Fibroblast of lung (primary cell): Measurements from ENCODE around the gene CREB5. TPM values are rescaled to one million over a fixed set of nuclear protein-coding genes. Genes with fewer than 3 reads are reported as not detected.

ENCODE experiments used
- DNase-seq, 2 donors: peaks; one replicate each; pipeline versions ENCODE4 v3.0.0 to v3.0.0-alpha.2; 2010; ENCODE audit warnings: low read depth in 2 of 2
- H2AFZ ChIP-seq: 2 replicates; pipeline ENCODE4 v1.5.1; 2012; ENCODE audit warnings: low read length, control low read depth, inconsistent platforms
- H3K27ac ChIP-seq: 2 replicates; pipeline ENCODE4 v1.5.1; 2011; ENCODE audit warnings: low read length, control low read depth; ENCODE audit not compliant: insufficient read depth
- H3K27me3 ChIP-seq: 2 replicates; pipeline ENCODE4 v1.5.1; 2011; ENCODE audit warnings: mild to moderate bottlenecking, low read length; ENCODE audit not compliant: control insufficient read depth, insufficient read depth
- H3K36me3 ChIP-seq: 2 replicates; pipeline ENCODE4 v1.5.1; 2011; ENCODE audit warnings: low read length; ENCODE audit not compliant: control insufficient read depth, insufficient read depth
- H3K4me1 ChIP-seq: 2 replicates; pipeline ENCODE4 v1.5.1; 2011; ENCODE audit warnings: low read length; ENCODE audit not compliant: control insufficient read depth, insufficient read depth; ENCODE audit errors: extremely low read depth
- H3K4me2 ChIP-seq: 2 replicates; pipeline ENCODE4 v1.5.1; 2011; ENCODE audit warnings: low read length, control low read depth; ENCODE audit not compliant: insufficient read depth; ENCODE audit errors: extremely low read depth
- H3K4me3 ChIP-seq, 4 experiments: fragments of 200-600 bp in 1 of 4; sonication (generic) in 1 of 4; replicated peaks in 1 of 4; 2 replicates each; pipeline ENCODE4 v1.5.1; 2011 to 2016; ENCODE audit warnings: low read length in 4 of 4, low read depth in 3 of 4, mild to moderate bottlenecking in 3 of 4, control low read depth in 2 of 4, inconsistent platforms in 1 of 4, mixed read lengths in 1 of 4; ENCODE audit not compliant: insufficient read depth in 1 of 4; ENCODE audit errors: control extremely low read depth in 1 of 4
- H3K79me2 ChIP-seq: 2 replicates; pipeline ENCODE4 v1.5.1; 2012; ENCODE audit warnings: mild to moderate bottlenecking, low read length, inconsistent platforms; ENCODE audit not compliant: control insufficient read depth, insufficient read depth
- H3K9ac ChIP-seq: 2 replicates; pipeline ENCODE4 v1.5.1; 2011; ENCODE audit warnings: mild to moderate bottlenecking, low read length, control low read depth; ENCODE audit not compliant: insufficient read depth
- H3K9me3 ChIP-seq: 2 replicates; pipeline ENCODE4 v1.5.1; 2012; ENCODE audit warnings: low read depth, low read length; ENCODE audit not compliant: control insufficient read depth, insufficient read depth
- H4K20me1 ChIP-seq: 2 replicates; pipeline ENCODE4 v1.5.1; 2011; ENCODE audit warnings: low read length; ENCODE audit not compliant: control insufficient read depth, insufficient read depth; ENCODE audit errors: extremely low read depth
- CTCF ChIP-seq, 2 donors: IDR thresholded peaks in 1 of 2; conservative IDR thresholded peaks in 1 of 2; 1 replicate in 1 of 2; 2 replicates in 1 of 2; pipeline ENCODE4 v1.5.1; 2011 to 2012; ENCODE audit warnings: low read length in 2 of 2, control low read depth in 1 of 2, inconsistent platforms in 1 of 2, low read depth in 1 of 2, mild to moderate bottlenecking in 1 of 2
- EZH2 ChIP-seq: IDR thresholded peaks from 2 replicates; pipeline ENCODE4 v1.5.1; 2012; ENCODE audit warnings: low read length, control low read depth, mild to moderate bottlenecking; ENCODE audit errors: missing control alignments
- polyA plus RNA-seq, 2 donors: library from polyadenylated mRNA; depleted of rRNA in 1 of 2; stranded (reverse) in 1 of 2; unstranded in 1 of 2; fragments of >200 nt; gene quantifications; 2 replicates each; pipeline ENCODE4 v1.2.1, GENCODE V29; 2011 to 2012; ENCODE audit warnings: missing spikeins in 1 of 2
- total RNA-seq: library from RNA; depleted of rRNA; stranded (reverse); fragments of >200 nt; gene quantifications from 2 replicates; pipeline ENCODE4 v1.2.1, GENCODE V29; 2014

The CREB5 gene
- total and polyA plus RNA-seq, 2 donors (not counting 1 experiment from before 2014, with no cell fraction given), result 8.2 to 28.4 TPM

GRCh38 chr7:28649189-28649588 is 236.9 kb downstream of the CREB5 start:
- TF ChIP-seq CTCF (conservative IDR thresholded peaks at IDR 0.05 in 1 of 2, IDR thresholded peaks at IDR 0.05 in 1 of 2; ENCODE audit: low read depth in 1 of 2, low read length in 2 of 2) (no peak), EZH2 (no peak)
- no peak for DNase-seq
- H3K27ac ChIP-seq, result no peak overlapping the region
- H3K79me2 ChIP-seq, result no peaks in the 10 kb centered on the region
- H3K4me1 ChIP-seq, result no peaks in the 10 kb centered on the region
- H3K4me2 ChIP-seq, result no peak overlapping the region
- H3K27me3 ChIP-seq, result no peaks in the 10 kb centered on the region
- no peak overlapping the region for H2AFZ ChIP-seq
- H3K9me3 ChIP-seq, result no peaks in the 10 kb centered on the region
- no peaks in the 10 kb centered on the region for H3K36me3 ChIP-seq
- no peak overlapping the region for H3K9ac ChIP-seq
- no peaks in the 10 kb centered on the region for H4K20me1 ChIP-seq
- no peak overlapping the region for H3K4me3 ChIP-seq

GRCh38 chr7:28649811-28650210 is 237.5 kb downstream of the CREB5 start:
- H3K9ac ChIP-seq, result no peak overlapping the region
- H3K4me3 ChIP-seq, result no peak overlapping the region
- DNase-seq, result no peak
- no peaks in the 10 kb centered on the region for H3K27me3 ChIP-seq
- H3K4me1 ChIP-seq, result no peaks in the 10 kb centered on the region
- no peak for TF ChIP-seq CTCF (conservative IDR thresholded peaks at IDR 0.05 in 1 of 2, IDR thresholded peaks at IDR 0.05 in 1 of 2; ENCODE audit: low read depth in 1 of 2, low read length in 2 of 2)
- H3K4me2 ChIP-seq, result no peak overlapping the region
- no peaks in the 10 kb centered on the region for H3K36me3 ChIP-seq
- H3K79me2 ChIP-seq, result no peaks in the 10 kb centered on the region
- no peaks in the 10 kb centered on the region for H3K9me3 ChIP-seq
- H2AFZ ChIP-seq, result no peak overlapping the region
- no peaks in the 10 kb centered on the region for H4K20me1 ChIP-seq
- no peak overlapping the region for H3K27ac ChIP-seq

- no peaks in the 10 kb centered on the region for H3K4me1 ChIP-seq
- H3K9me3 ChIP-seq, result no peaks in the 10 kb centered on the region
- H3K4me3 ChIP-seq, result no peak overlapping the region
- H3K27me3 ChIP-seq, result no peaks in the 10 kb centered on the region
- TF ChIP-seq EZH2 (no peak), CTCF (conservative IDR thresholded peaks at IDR 0.05 in 1 of 2, IDR thresholded peaks at IDR 0.05 in 1 of 2; ENCODE audit: low read depth in 1 of 2, low read length in 2 of 2) (no peak)
- no peak for DNase-seq
- no peak overlapping the region for H3K9ac ChIP-seq
- no peak overlapping the region for H3K27ac ChIP-seq
- H4K20me1 ChIP-seq, result no peaks in the 10 kb centered on the region
- no peak overlapping the region for H2AFZ ChIP-seq
- H3K4me2 ChIP-seq, result no peak overlapping the region
- H3K36me3 ChIP-seq, result no peaks in the 10 kb centered on the region
- H3K79me2 ChIP-seq, result no peaks in the 10 kb centered on the region
Measured at GRCh38 chr7:28654110-28654509, 241.8 kb downstream of the CREB5 start.
